SU-DHL-6 (cell line): ENCODE results near the gene LRCH1.

Experiments used
- H2AFZ ChIP-seq: fragments of 200-600 bp; sonication (generic); 2 replicates; pipeline ENCODE4 v1.6.1; 2014; ENCODE audit warnings: low read depth, mild to moderate bottlenecking, moderate library complexity, mixed read lengths, antibody characterized with exemption, low read length; ENCODE audit not compliant: severe bottlenecking
- H3F3A ChIP-seq: fragments of 200-600 bp; shearing (Covaris generic); 2 replicates; pipeline ENCODE4 v1.6.0; 2016; ENCODE audit warnings: antibody characterized with exemption, mild to moderate bottlenecking; ENCODE audit not compliant: insufficient read depth
- H3K27ac ChIP-seq: fragments of 200-600 bp; sonication (generic); 2 replicates; pipeline ENCODE4 v1.5.1; 2016; ENCODE audit warnings: low read depth, mild to moderate bottlenecking, low read length, moderate library complexity, mixed read lengths
- H3K27me3 ChIP-seq: fragments of 200-600 bp; sonication (generic), shearing (Covaris generic); 2 replicates; pipeline ENCODE4 v1.6.0; 2014; ENCODE audit warnings: mild to moderate bottlenecking, low read length
- H3K36me3 ChIP-seq: fragments of 200-600 bp; sonication (generic); 2 replicates; pipeline ENCODE4 v1.6.1; 2014; ENCODE audit warnings: mild to moderate bottlenecking, low read length, mixed read lengths
- H3K4me2 ChIP-seq: fragments of 300-600, 200-600 bp; shearing (Covaris generic), sonication (generic); 2 replicates; pipeline ENCODE4 v1.6.0; 2014; ENCODE audit warnings: low read length, low read depth, mild to moderate bottlenecking; ENCODE audit not compliant: poor library complexity, severe bottlenecking
- H3K4me3 ChIP-seq: fragments of 200-600 bp; sonication (generic); 2 replicates; pipeline ENCODE4 v1.5.1; 2014; ENCODE audit warnings: antibody characterized with exemption, low read length, mild to moderate bottlenecking, mixed read lengths; ENCODE audit not compliant: insufficient read depth, poor library complexity, severe bottlenecking
- H3K79me2 ChIP-seq: fragments of 200-600 bp; sonication (generic); 2 replicates; pipeline ENCODE4 v1.6.1; 2014; ENCODE audit warnings: mild to moderate bottlenecking, low read length, moderate library complexity; ENCODE audit not compliant: insufficient read depth
- H3K9ac ChIP-seq: fragments of 200-600 bp; sonication (generic); 2 replicates; pipeline ENCODE4 v1.7.0; 2014; ENCODE audit warnings: mild to moderate bottlenecking, low read length
- H3K9me2 ChIP-seq: fragments of 200-600 bp; sonication (generic); replicated peaks from 2 replicates; pipeline ENCODE4 v1.6.1; 2014; ENCODE audit warnings: low read length; ENCODE audit not compliant: insufficient read depth
- H3K9me3 ChIP-seq: fragments of 200-600 bp; sonication (generic); 2 replicates; pipeline ENCODE4 v1.6.1; 2014; ENCODE audit warnings: low read length, mixed read lengths; ENCODE audit not compliant: insufficient read depth
- H4K20me1 ChIP-seq: fragments of 200-600 bp; sonication (generic); 2 replicates; pipeline ENCODE4 v1.6.1; 2014; ENCODE audit warnings: low read depth, mild to moderate bottlenecking, antibody characterized with exemption, low read length, moderate library complexity, mixed read lengths
- EZH2phosphoT487 ChIP-seq: fragments of 200-600 bp; sonication (generic), shearing (Covaris generic); conservative IDR thresholded peaks from 2 replicates; pipeline ENCODE4 v1.6.1; 2018; ENCODE audit warnings: mild to moderate bottlenecking, antibody characterized with exemption, low read length, moderate library complexity, mixed read lengths
- TF ChIP-seq, protein P1 (sequence below): fragments of 200-600 bp; sonication (generic); IDR thresholded peaks from one replicate; pipeline ENCODE4 v1.5.1; 2017; ENCODE audit warnings: antibody characterized with exemption, mild to moderate bottlenecking, low read length, moderate library complexity; ENCODE audit not compliant: insufficient read depth, poor library complexity, severe bottlenecking

Gene LRCH1

DNA sequence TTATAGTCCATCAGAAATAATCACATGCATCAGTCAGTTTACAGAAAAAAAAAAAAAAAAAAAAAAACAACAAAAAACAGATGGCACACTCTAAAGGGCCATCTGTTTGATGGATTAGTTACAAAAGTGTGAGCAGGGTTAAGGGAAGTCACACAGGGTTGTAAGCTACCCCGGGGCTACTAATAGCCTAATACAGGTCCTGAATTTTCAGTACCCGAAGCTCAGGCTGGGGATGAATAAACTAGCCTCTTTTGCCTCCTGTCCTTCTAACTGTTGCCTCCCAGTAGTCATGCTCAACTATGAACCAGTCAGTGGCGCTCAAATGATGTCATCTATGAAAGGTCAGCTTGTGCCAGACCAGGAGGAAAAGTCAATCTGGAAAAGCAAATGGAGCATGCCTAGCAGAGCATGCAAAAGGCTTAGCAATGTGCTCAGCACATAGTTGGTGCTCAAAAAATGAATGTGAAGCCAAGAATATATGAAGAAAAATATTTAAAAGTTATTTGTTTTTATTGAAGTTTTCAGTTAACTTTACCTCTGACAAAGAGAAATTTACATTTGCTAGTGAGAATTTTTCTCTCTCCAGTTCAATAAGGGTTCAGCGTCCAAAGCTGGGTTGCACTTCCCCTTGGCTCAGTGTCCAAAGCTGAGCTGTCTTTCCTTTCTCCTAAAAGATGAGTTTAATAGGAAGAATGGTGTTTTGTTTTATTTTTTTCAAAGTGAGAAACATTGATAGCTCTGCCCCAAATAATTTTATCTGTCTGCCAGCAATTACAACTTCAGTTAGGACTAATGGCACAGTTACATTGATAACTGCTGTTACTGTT is 30.8 kb upstream of the LRCH1 start:
- H3K4me2 ChIP-seq: no peak overlapping the region
- H3K4me3 ChIP-seq: no peak overlapping the region
- H3K9ac ChIP-seq: no peak overlapping the region
- no peaks in the 10 kb centered on the region for H3F3A ChIP-seq
- H3K9me2 ChIP-seq: no peaks in the 10 kb centered on the region
- TF ChIP-seq, protein P1, sequence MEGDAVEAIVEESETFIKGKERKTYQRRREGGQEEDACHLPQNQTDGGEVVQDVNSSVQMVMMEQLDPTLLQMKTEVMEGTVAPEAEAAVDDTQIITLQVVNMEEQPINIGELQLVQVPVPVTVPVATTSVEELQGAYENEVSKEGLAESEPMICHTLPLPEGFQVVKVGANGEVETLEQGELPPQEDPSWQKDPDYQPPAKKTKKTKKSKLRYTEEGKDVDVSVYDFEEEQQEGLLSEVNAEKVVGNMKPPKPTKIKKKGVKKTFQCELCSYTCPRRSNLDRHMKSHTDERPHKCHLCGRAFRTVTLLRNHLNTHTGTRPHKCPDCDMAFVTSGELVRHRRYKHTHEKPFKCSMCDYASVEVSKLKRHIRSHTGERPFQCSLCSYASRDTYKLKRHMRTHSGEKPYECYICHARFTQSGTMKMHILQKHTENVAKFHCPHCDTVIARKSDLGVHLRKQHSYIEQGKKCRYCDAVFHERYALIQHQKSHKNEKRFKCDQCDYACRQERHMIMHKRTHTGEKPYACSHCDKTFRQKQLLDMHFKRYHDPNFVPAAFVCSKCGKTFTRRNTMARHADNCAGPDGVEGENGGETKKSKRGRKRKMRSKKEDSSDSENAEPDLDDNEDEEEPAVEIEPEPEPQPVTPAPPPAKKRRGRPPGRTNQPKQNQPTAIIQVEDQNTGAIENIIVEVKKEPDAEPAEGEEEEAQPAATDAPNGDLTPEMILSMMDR: no peak
- TF ChIP-seq EZH2phosphoT487: no peak
- H3K36me3 ChIP-seq: no peaks in the 10 kb centered on the region
- no peaks in the 10 kb centered on the region for H3K27me3 ChIP-seq
- H3K79me2 ChIP-seq: no peaks in the 10 kb centered on the region
- no peak overlapping the region for H3K27ac ChIP-seq
- H4K20me1 ChIP-seq: no peaks in the 10 kb centered on the region
- no peaks in the 10 kb centered on the region for H3K9me3 ChIP-seq
- H2AFZ ChIP-seq: no peak overlapping the region

DNA sequence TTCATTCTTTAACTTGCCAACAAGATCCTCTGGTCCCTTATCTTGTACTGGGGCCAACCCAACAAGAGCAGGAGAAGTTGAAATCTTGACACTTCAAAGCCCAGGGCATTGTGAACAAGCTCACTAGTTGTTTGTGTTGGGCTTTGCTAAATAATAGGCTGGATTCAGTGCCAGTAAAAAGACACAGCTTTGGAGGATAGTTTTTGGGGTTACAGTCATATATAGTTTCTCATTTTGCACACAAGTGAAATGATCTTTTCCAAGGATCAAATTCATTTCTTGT is 30.3 kb upstream of the LRCH1 start:
- TF ChIP-seq, protein P1: no peak
- no peak for TF ChIP-seq EZH2phosphoT487
- Histone ChIP-seq H3K27me3 (no peaks in the 10 kb centered on the region), H3F3A (no peaks in the 10 kb centered on the region), H3K9me2 (no peaks in the 10 kb centered on the region), H3K4me3 (no peak overlapping the region), H3K4me2 (no peak overlapping the region), H3K9me3 (no peaks in the 10 kb centered on the region), H3K36me3 (no peaks in the 10 kb centered on the region), H3K9ac (no peak overlapping the region), H4K20me1 (no peaks in the 10 kb centered on the region), H3K27ac (no peak overlapping the region), H2AFZ (no peak overlapping the region), H3K79me2 (no peaks in the 10 kb centered on the region)

DNA sequence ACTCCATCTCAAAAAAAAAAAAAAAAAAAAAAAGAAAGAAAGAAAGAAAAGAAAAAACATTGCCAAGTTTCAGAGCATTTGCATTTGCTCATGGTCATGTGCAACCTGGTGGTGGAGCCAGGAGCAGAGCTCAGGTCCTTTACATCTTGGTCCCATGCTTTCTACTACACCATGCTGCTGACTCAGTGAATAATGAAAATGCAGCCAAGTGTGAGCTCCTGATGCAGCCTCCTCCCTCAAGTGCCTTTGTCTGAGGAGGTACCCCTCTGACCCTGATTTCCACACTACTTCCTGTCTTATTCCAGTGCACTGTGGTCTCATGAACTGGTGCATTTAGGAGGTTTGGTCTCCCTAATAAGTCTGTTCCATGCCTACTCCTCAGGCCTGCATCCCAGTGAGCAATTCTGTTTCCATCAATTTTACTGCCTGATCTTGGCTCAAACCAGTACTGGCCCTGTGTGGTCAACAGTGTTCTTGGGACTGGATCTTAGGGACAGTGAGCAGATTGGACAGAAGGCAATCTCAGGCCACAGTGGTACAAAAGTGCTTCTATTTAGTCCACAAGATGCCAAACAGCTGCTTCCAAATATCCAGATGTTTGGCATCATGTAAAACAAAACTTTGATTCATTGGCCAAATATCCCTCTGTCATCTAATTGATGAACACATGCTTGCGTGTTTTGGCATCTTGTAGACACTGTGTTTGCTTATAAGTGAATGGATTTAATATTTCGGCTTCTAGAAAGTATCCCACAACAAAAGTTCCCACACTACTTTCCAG is 28.8 kb upstream of the LRCH1 start:
- H2AFZ ChIP-seq: no peak overlapping the region
- H3K9me2 ChIP-seq: no peaks in the 10 kb centered on the region
- TF ChIP-seq, protein P1: no peak
- TF ChIP-seq EZH2phosphoT487: no peak
- H3K79me2 ChIP-seq: no peaks in the 10 kb centered on the region
- H3K36me3 ChIP-seq: no peaks in the 10 kb centered on the region
- H3K27ac ChIP-seq: no peak overlapping the region
- no peaks in the 10 kb centered on the region for H3F3A ChIP-seq
- H3K4me2 ChIP-seq: no peak overlapping the region
- no peaks in the 10 kb centered on the region for H3K27me3 ChIP-seq
- H4K20me1 ChIP-seq: no peaks in the 10 kb centered on the region
- H3K4me3 ChIP-seq: no peak overlapping the region
- no peak overlapping the region for H3K9ac ChIP-seq
- no peaks in the 10 kb centered on the region for H3K9me3 ChIP-seq
